Activated CD8-positive, alpha-beta T cell treated with anti-CD3 and anti-CD28 coated beads for 36 hours (primary cell): Measurements from ENCODE around the gene MMP2. TPM values are rescaled to one million over a fixed set of nuclear protein-coding genes. Genes with fewer than 3 reads are reported as not detected.

ENCODE experiments used
- ATAC-seq: fragments of 200-7000 bp; cut with Tn5 transposase; one replicate; pipeline ENCODE4 v1.10.0; 2021; ENCODE audit warnings: mild to moderate bottlenecking, moderate library complexity
- CTCF ChIA-PET: fragments of 350-600 bp; sonication (Branson Sonifier 250); formaldehyde crosslinking; loops from one replicate; lab custom pipeline; 2021; ENCODE audit warnings: antibody characterized with exemption; lab: Charles Lee
- POLR2A ChIA-PET: fragments of 350-600 bp; sonication (Branson Sonifier 250); formaldehyde crosslinking; loops from one replicate; lab custom pipeline; 2021; ENCODE audit warnings: antibody characterized with exemption; lab: Charles Lee
- DNase-seq: peaks from one replicate; pipeline ENCODE4 v3.0.0-alpha.2; 2020
- H3K27ac Mint-ChIP-seq: one replicate; pipeline ENCODE4 v1.8.0; 2021; ENCODE audit warnings: mild to moderate bottlenecking, mixed read lengths
- H3K27me3 Mint-ChIP-seq: one replicate; pipeline ENCODE4 v1.8.0; 2021; ENCODE audit warnings: mixed read lengths
- H3K36me3 Mint-ChIP-seq: one replicate; pipeline ENCODE4 v1.8.0; 2021; ENCODE audit warnings: low read depth, mixed read lengths
- H3K4me1 Mint-ChIP-seq: one replicate; pipeline ENCODE4 v1.8.0; 2021; ENCODE audit warnings: low read depth, mixed read lengths
- H3K4me3 Mint-ChIP-seq: one replicate; pipeline ENCODE4 v1.8.0; 2021; ENCODE audit warnings: mild to moderate bottlenecking, moderate library complexity, mixed read lengths
- H3K9me3 Mint-ChIP-seq: one replicate; pipeline ENCODE4 v1.8.0; 2021; ENCODE audit warnings: mixed read lengths
- intact Hi-C: fragments of 100-400 bp; cut with micrococcal nuclease; formaldehyde crosslinking; loops from one replicate; pipeline ENCODE4 v1.10.0; 2022
- total RNA-seq, 2 experiments: library from RNA; stranded (reverse); gene quantifications; one replicate each; pipeline ENCODE4 v1.2.3, GENCODE V29; 2021
- TF ChIP-seq, protein P1 (sequence below): fragments of 200-600 bp; IDR thresholded peaks from one replicate; pipeline ENCODE4 v1.8.0; 2022; ENCODE audit warnings: antibody characterized with exemption, mild to moderate bottlenecking

Gene MMP2
- total RNA-seq, 2 experiments from 2014 or later = not detected

DNA sequence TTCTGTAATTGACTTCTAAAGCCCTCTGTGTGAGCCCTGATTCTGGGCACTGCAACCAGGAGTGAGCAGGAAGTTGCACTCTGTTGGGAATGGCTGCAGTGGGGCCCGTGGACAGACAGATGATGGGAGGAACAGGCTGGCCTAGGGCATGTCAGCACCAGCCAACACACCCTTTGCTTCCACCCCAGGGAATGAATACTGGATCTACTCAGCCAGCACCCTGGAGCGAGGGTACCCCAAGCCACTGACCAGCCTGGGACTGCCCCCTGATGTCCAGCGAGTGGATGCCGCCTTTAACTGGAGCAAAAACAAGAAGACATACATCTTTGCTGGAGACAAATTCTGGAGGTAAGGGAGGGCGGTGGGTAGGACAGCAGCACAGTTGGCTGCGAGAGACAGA lies 19.1 kb downstream of the MMP2 start:
- ChIA-PET POLR2A (no interaction called here), CTCF (no interaction called here)
- TF ChIP-seq, protein P1, sequence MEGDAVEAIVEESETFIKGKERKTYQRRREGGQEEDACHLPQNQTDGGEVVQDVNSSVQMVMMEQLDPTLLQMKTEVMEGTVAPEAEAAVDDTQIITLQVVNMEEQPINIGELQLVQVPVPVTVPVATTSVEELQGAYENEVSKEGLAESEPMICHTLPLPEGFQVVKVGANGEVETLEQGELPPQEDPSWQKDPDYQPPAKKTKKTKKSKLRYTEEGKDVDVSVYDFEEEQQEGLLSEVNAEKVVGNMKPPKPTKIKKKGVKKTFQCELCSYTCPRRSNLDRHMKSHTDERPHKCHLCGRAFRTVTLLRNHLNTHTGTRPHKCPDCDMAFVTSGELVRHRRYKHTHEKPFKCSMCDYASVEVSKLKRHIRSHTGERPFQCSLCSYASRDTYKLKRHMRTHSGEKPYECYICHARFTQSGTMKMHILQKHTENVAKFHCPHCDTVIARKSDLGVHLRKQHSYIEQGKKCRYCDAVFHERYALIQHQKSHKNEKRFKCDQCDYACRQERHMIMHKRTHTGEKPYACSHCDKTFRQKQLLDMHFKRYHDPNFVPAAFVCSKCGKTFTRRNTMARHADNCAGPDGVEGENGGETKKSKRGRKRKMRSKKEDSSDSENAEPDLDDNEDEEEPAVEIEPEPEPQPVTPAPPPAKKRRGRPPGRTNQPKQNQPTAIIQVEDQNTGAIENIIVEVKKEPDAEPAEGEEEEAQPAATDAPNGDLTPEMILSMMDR = no peak
- peaks cover 6% of the 10 kb centered on the region for H3K4me1 Mint-ChIP-seq
- no peak overlapping the region for H3K27ac Mint-ChIP-seq
- intact Hi-C loops = no loop called here
- H3K36me3 Mint-ChIP-seq = no peaks in the 10 kb centered on the region
- H3K27me3 Mint-ChIP-seq = peaks cover 5% of the 10 kb centered on the region
- no peak for DNase-seq
- no peak overlapping the region for H3K4me3 Mint-ChIP-seq
- no peak for ATAC-seq
- H3K9me3 Mint-ChIP-seq = no peaks in the 10 kb centered on the region

GRCh38 chr16:55499281-55499680 lies 20.3 kb downstream of the MMP2 start:
- POLR2A ChIA-PET = no interaction called here
- no peaks in the 10 kb centered on the region for H3K36me3 Mint-ChIP-seq
- H3K9me3 Mint-ChIP-seq = no peaks in the 10 kb centered on the region
- intact Hi-C loops = no loop called here
- peaks cover 6% of the 10 kb centered on the region for H3K4me1 Mint-ChIP-seq
- CTCF ChIA-PET = no interaction called here
- no peak for DNase-seq
- H3K27me3 Mint-ChIP-seq = peaks cover 1% of the 10 kb centered on the region
- no peak for ATAC-seq
- TF ChIP-seq, protein P1 = no peak
- H3K4me3 Mint-ChIP-seq = no peak overlapping the region
- no peak overlapping the region for H3K27ac Mint-ChIP-seq

GRCh38 chr16:55499951-55500529 lies 21.0 kb downstream of the MMP2 start:
- peak; percentile 64 for ATAC-seq
- Mint-ChIP-seq H3K9me3 (no peaks in the 10 kb centered on the region), H3K27ac (no peak overlapping the region), H3K27me3 (peaks cover 1% of the 10 kb centered on the region), H3K4me1 (peaks cover 6% of the 10 kb centered on the region), H3K4me3 (no peak overlapping the region), H3K36me3 (no peaks in the 10 kb centered on the region)
- POLR2A ChIA-PET = no interaction called here
- CTCF ChIA-PET = no interaction called here
- peak; percentile 52 for DNase-seq
- TF ChIP-seq, protein P1 = no peak
- intact Hi-C loops = no loop called here

- intact Hi-C loops = no loop called here
- TF ChIP-seq, protein P1 = no peak
- no peak for ATAC-seq
- DNase-seq = no peak
- no peaks in the 10 kb centered on the region for H3K9me3 Mint-ChIP-seq
- ChIA-PET POLR2A (no interaction called here), CTCF (interaction anchor here (0.7 kb wide), 1 partner anchor 30 kb away, joined by 3 read pairs; no protein-coding TSS in a partner anchor)
- peaks cover 6% of the 10 kb centered on the region for H3K4me1 Mint-ChIP-seq
- no peaks in the 10 kb centered on the region for H3K36me3 Mint-ChIP-seq
- H3K27me3 Mint-ChIP-seq = peaks cover 1% of the 10 kb centered on the region
- no peak overlapping the region for H3K27ac Mint-ChIP-seq
- no peak overlapping the region for H3K4me3 Mint-ChIP-seq
These were observed 21.6 kb downstream of the MMP2 start for GRCh38 chr16:55500530-55501011.

- H3K4me1 Mint-ChIP-seq = peaks cover 6% of the 10 kb centered on the region
- CTCF ChIA-PET = interaction anchor here (1.0 to 1.7 kb wide), 3 partner anchors 30 to 816 kb away, joined by 3 to 9 read pairs (median 3); no protein-coding TSS in a partner anchor
- no peak overlapping the region for H3K27ac Mint-ChIP-seq
- peaks cover 1% of the 10 kb centered on the region for H3K27me3 Mint-ChIP-seq
- H3K36me3 Mint-ChIP-seq = no peaks in the 10 kb centered on the region
- no peaks in the 10 kb centered on the region for H3K9me3 Mint-ChIP-seq
- intact Hi-C loops = no loop called here
- TF ChIP-seq, protein P1 = no peak
- ATAC-seq (no peak), DNase-seq (no peak)
- H3K4me3 Mint-ChIP-seq = no peak overlapping the region
- POLR2A ChIA-PET = no interaction called here
These were observed 22.7 kb downstream of the MMP2 start for GRCh38 chr16:55501549-55502322.
